ENCODE measurements around the gene MYO18B.

Gene MYO18B

GRCh38 chr22:26056455-26057200, 314.6 kb downstream of the MYO18B start:
- DNase-seq, result no peak

- no peak for DNase-seq
Observed at GRCh38 chr22:26057731-26058130, 315.7 kb downstream of the MYO18B start.

- DNase-seq, result no peak
Observed at GRCh38 chr22:26064048-26064447, 322.1 kb downstream of the MYO18B start.

GRCh38 chr22:26065847-26066246, 323.9 kb downstream of the MYO18B start:
- no peak for DNase-seq

GRCh38 chr22:26066534-26066933, 324.5 kb downstream of the MYO18B start:
- peak; percentile 93 for DNase-seq

- no peak for DNase-seq
Observed at GRCh38 chr22:26068571-26068970, 326.6 kb downstream of the MYO18B start.

GRCh38 chr22:26072621-26073020, 330.6 kb downstream of the MYO18B start:
- DNase-seq, result no peak

GRCh38 chr22:26075251-26075650, 333.3 kb downstream of the MYO18B start:
- no peak for DNase-seq

GRCh38 chr22:26079009-26079408, 337.0 kb downstream of the MYO18B start:
- no peak for DNase-seq

All from NCI-H1436 treated with DMSO at 0.1 percent for 48 hours (cell line).